Neural crest cell (in vitro differentiated cells): ENCODE data around the gene OSBP2. TPM values are rescaled to one million over a fixed set of nuclear protein-coding genes. Genes with fewer than 3 reads are reported as not detected.

Experiments
- DNase-seq: peaks from one replicate; pipeline ENCODE4 v3.0.0; 2021; ENCODE audit warnings: low read depth, mixed read lengths, low spot score
- H3K27ac Mint-ChIP-seq: one replicate; pipeline ENCODE4 v1.8.0; 2021; ENCODE audit warnings: mild to moderate bottlenecking, mixed read lengths; ENCODE audit not compliant: unreplicated experiment
- H3K27me3 Mint-ChIP-seq: 2 replicates; pipeline ENCODE4 v1.8.0; 2021; ENCODE audit warnings: low read depth, mild to moderate bottlenecking, mixed read lengths
- H3K36me3 Mint-ChIP-seq: 2 replicates; pipeline ENCODE4 v1.8.0; 2021; ENCODE audit warnings: low read depth, mild to moderate bottlenecking, mixed read lengths
- H3K4me1 Mint-ChIP-seq: 2 replicates; pipeline ENCODE4 v1.8.0; 2021; ENCODE audit warnings: mixed read lengths
- H3K4me3 Mint-ChIP-seq: one replicate; pipeline ENCODE4 v1.8.0; 2021; ENCODE audit warnings: mild to moderate bottlenecking, mixed read lengths
- H3K9me3 Mint-ChIP-seq: 2 replicates; pipeline ENCODE4 v1.8.0; 2021; ENCODE audit warnings: mixed read lengths
- CTCF ChIP-seq: fragments of 200-600 bp; sonication (generic); conservative IDR thresholded peaks from 2 replicates; pipeline ENCODE4 v1.5.0; 2021; ENCODE audit warnings: antibody characterized with exemption, mild to moderate bottlenecking
- total RNA-seq: library from RNA; stranded (reverse); gene quantifications from 2 replicates; pipeline ENCODE4 v1.2.1, GENCODE V29; 2021

Gene OSBP2
- total RNA-seq, 1 donor from 2014 or later = 2.8 TPM

- no peak overlapping the region for H3K4me3 Mint-ChIP-seq
- no peak for DNase-seq
- no peaks in the 10 kb centered on the region for H3K9me3 Mint-ChIP-seq
- H3K36me3 Mint-ChIP-seq = peaks cover 5% of the 10 kb centered on the region
- H3K27me3 Mint-ChIP-seq = no peaks in the 10 kb centered on the region
- H3K27ac Mint-ChIP-seq = no peak overlapping the region
- no peak for TF ChIP-seq CTCF
- H3K4me1 Mint-ChIP-seq = peaks cover 9% of the 10 kb centered on the region
Observed at GRCh38 chr22:30919973-30920372, 225.3 kb downstream of the OSBP2 start.

GRCh38 chr22:30920407-30920806, 225.7 kb downstream of the OSBP2 start:
- H3K27ac Mint-ChIP-seq = no peak overlapping the region
- H3K9me3 Mint-ChIP-seq = no peaks in the 10 kb centered on the region
- TF ChIP-seq CTCF = peak; percentile 95
- H3K36me3 Mint-ChIP-seq = peaks cover 6% of the 10 kb centered on the region
- DNase-seq = peak; percentile 91
- peaks cover 9% of the 10 kb centered on the region for H3K4me1 Mint-ChIP-seq
- H3K4me3 Mint-ChIP-seq = no peak overlapping the region
- H3K27me3 Mint-ChIP-seq = no peaks in the 10 kb centered on the region

- H3K9me3 Mint-ChIP-seq = no peaks in the 10 kb centered on the region
- no peak overlapping the region for H3K4me3 Mint-ChIP-seq
Observed at GRCh38 chr22:30921108-30921507, 226.4 kb downstream of the OSBP2 start.

GRCh38 chr22:30922151-30922611, 227.5 kb downstream of the OSBP2 start:
- DNase-seq = no peak
- Mint-ChIP-seq H3K9me3 (no peaks in the 10 kb centered on the region), H3K36me3 (peaks cover 13% of the 10 kb centered on the region), H3K4me1 (peaks cover 9% of the 10 kb centered on the region), H3K4me3 (no peak overlapping the region), H3K27ac (no peak overlapping the region), H3K27me3 (no peaks in the 10 kb centered on the region)
- TF ChIP-seq CTCF = no peak

More at GRCh38 chr22:30921108-30921507, 226.4 kb downstream of the OSBP2 start:
- TF ChIP-seq CTCF = no peak
- H3K36me3 Mint-ChIP-seq = peaks cover 6% of the 10 kb centered on the region
- H3K27ac Mint-ChIP-seq = no peak overlapping the region
- H3K4me1 Mint-ChIP-seq = peaks cover 9% of the 10 kb centered on the region
- no peaks in the 10 kb centered on the region for H3K27me3 Mint-ChIP-seq
- no peak for DNase-seq

- Mint-ChIP-seq H3K36me3 (peaks cover 18% of the 10 kb centered on the region), H3K27me3 (no peaks in the 10 kb centered on the region), H3K9me3 (no peaks in the 10 kb centered on the region), H3K4me1 (peaks cover 9% of the 10 kb centered on the region), H3K4me3 (no peak overlapping the region), H3K27ac (no peak overlapping the region)
- no peak for DNase-seq
- no peak for TF ChIP-seq CTCF
Observed at GRCh38 chr22:30923168-30923900, 228.7 kb downstream of the OSBP2 start.
